Measurements from ENCODE around the gene IGSF21.
"Not testable (repeated sequence)": the region's sequence is repeated elsewhere in the genome, so short reads cannot be mapped to it uniquely, and the experiment has no call there.

The IGSF21 gene

DNA sequence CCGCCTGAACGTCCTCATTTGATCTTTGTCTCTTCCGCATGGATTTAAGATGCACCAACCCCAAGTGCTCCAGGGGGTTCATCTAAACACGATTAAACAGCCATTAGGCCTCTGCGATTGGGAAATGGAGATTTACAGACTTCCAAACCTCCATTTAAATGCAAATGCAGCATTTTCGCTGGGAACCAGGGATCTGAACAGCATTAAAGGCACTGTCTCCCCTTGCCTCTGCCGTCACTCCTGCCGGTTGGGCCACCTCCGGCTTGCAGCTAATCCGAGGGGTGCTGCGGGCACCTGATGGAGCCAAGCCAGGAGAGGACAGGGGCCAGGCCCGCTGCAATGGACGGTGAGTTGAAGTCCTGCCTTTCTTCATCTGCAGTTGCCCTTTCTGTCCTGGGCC, 302.8 kb downstream of the IGSF21 start:
- DNase-seq, result no peak

- DNase-seq, result no peak
Observed at GRCh38 chr1:18411321-18411720, 303.7 kb downstream of the IGSF21 start.

GRCh38 chr1:18411820-18412641, 304.4 kb downstream of the IGSF21 start:
- no peak for DNase-seq

DNA sequence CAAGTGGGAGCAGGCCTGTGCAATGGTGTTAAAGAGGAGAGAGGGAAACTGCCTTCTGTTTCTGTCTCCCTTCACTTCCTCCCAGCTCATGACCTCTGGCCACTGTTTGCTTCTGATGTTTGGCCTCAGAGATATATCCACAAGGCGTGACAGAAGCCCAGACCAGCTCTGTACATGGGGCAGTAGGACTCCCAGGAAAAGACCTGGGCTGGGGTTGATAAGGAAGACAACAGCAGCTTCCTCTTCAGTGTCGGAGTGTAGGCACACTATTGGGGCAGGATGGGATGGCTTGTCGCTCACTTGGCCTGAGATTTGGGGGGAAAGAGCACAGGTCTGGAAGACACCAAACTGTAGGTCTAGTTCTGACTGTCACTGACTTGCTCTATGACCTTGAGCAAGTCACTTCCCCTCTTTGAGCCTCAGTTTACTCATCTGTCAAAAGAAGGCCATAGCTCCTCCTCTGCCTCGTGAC, 305.3 kb downstream of the IGSF21 start:
- DNase-seq, result no peak

GRCh38 chr1:18413541-18414305, 306.1 kb downstream of the IGSF21 start:
- peak in 1 of 2 experiments; percentile 46 for DNase-seq

GRCh38 chr1:18414321-18414720, 306.7 kb downstream of the IGSF21 start:
- DNase-seq, result no peak

DNA sequence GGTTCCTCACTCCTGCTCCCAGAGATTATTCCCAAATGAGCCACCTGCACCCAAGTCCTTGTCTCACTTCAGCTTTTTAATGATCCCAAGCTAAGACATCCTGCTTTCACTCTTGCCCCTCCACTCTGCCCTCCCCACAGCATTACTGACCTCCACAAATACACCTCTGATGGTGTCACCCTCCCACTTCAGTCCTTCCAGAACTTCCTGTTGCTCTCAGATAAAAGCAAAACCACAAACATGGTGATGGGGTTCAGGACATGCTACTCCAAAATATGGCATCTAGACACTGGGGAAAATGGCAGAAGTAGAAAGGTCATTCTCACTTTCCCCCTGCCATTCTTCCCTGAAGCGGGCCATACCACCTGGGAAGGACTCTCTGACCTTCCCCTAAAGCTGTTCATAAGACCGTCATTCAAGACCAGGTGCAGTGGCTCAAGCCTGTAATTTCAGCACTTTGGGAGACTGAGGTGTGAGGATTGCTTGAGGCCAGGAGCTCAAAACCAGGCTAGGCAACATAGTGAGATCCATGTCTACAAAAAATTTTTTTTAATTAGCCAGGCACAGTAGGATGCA, 307.4 kb downstream of the IGSF21 start:
- DNase-seq, result no peak

- no peak for DNase-seq
Observed at GRCh38 chr1:18415448-18416027, 307.9 kb downstream of the IGSF21 start.

DNA sequence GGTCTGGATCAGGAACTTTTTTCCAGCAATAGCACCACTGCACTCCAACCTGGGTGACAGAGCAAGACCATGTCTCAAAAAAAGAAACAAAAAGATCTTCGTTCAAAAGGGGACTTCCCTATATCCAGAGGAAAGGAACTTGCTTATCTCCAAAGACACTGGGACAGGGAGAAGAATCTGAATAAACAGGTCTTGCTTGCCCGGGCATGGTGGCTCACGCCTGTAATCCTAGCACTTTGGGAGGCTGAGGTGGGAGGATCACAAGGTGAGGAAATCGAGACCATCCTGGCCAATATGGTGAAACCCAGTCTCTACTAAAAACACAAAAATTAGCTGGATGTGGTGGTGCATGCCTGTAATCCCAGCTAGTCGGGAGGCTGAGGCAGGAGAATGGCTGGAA, 308.5 kb downstream of the IGSF21 start:
- not testable (repeated sequence) for DNase-seq

DNA sequence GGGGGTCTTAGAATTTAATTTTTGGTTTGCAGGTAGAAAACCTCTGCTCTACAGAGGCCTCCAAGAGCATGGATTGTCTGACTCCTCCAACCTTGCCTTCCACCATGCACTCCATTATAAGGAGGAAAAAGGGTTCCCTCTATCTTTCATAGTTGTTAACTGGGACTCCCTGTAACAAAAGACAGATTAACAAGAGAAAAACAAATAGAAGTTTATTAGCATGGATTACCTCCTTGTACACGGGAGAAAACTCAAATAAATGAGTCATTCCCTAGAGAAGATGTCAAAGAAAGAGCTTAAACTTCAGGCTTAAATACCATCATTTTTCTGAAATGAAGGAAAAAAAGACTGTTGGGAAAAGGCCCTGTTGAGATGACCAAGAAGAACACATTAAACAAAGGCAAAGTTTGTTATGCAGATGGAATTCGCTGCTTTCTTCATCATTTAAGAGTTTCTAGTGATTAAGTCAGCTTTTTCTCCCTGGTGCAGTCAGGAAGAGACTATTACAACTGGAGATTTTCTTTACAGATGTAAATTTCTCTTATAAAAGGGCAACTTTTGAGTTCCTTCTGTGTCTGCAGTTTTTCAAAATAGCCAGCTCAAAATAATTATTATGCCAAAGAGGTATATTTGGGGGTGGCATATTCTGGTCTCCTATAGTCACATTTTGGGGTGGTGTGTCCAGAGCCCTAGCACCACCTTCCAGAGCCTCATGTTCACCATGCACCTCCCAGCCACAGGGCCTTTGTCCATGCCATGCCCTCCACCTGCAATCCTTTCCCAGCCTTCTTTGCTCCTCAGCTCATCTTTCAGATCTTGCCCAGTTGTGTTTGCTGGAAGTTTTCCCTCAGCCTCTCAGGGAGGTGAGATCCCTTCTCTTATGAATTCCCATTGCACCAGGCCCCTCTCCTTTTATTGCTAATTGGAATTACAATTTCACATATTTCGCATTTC, 310.0 kb downstream of the IGSF21 start:
- DNase-seq, result no peak

- no peak for DNase-seq
Observed at GRCh38 chr1:18419113-18419844, 311.7 kb downstream of the IGSF21 start.

DNA sequence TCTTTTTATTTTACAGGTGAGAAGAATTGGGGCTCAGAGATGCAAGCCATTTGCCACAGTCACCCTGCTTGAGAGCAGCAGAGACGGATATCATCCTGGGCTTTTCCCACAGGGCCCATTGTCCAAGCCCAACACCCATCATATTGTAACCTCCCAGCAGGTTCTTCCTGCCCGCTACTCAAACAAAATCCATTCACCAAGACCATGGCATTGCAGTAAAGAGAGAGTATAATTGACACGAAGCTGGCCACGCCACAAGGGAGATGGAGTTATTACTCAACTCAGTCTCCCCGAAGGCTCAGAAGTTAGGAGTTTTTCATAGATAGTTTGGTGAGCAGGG, 312.2 kb downstream of the IGSF21 start:
- no peak for DNase-seq

GRCh38 chr1:18422076-18422777, 314.6 kb downstream of the IGSF21 start:
- no peak for DNase-seq

DNA sequence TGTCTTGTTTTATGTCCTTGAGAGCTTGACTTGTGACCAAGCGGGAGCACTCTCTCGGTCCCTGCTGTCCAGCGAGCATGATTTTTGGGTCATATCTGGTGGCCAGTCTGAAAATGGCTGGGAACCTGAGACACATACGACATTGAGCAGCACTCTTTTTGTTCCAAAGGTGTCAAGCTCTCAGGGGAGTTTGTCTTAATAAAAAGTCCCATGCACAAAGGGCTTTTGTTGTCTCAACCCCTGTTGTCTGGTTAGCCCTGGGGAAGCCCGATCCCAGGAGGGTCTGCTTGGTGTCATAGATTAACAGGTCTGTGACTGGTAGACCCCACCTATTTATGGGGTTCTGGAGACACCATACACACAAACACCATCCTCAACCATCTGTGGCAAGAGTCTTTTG, 315.4 kb downstream of the IGSF21 start:
- no peak for DNase-seq

- DNase-seq, result no peak
Observed at GRCh38 chr1:18426580-18426979, 319.0 kb downstream of the IGSF21 start.

Data from NCI-H524 (cell line).